H1 (cell line): ENCODE measurements around the gene CDX2. TPM values are rescaled to one million over a fixed set of nuclear protein-coding genes. Genes with fewer than 3 reads are reported as not detected.

Source experiments
- ASH2L ChIP-seq: fragments of 200-600, 300-600 bp; sonication (generic); IDR thresholded peaks from one replicate; pipeline ENCODE4 v1.7.1; 2017; ENCODE audit warnings: low read length
- BRCA1 ChIP-seq: IDR thresholded peaks from 2 replicates; pipeline ENCODE4 v1.6.1; 2012; ENCODE audit warnings: low read depth, low read length, improper control_type of control experiment
- CHD1 ChIP-seq: IDR thresholded peaks from 2 replicates; pipeline ENCODE4 v1.6.1; 2012; ENCODE audit warnings: low read depth, low read length, improper control_type of control experiment
- CHD2 ChIP-seq: IDR thresholded peaks from 2 replicates; pipeline ENCODE4 v1.6.1; 2012; ENCODE audit warnings: low read length, improper control_type of control experiment
- KDM4A ChIP-seq: IDR thresholded peaks from one replicate; pipeline ENCODE4 v1.7.1; 2012; ENCODE audit warnings: low read depth, mild to moderate bottlenecking, moderate library complexity, low read length, inconsistent platforms; ENCODE audit not compliant: severe bottlenecking
- POLR2A ChIP-seq, 2 experiments: IDR thresholded peaks; 1 replicate in 1 of 2; 2 replicates in 1 of 2; pipeline ENCODE4 v1.6.1; 2011; ENCODE audit warnings: low read depth in 2 of 2, low read length in 2 of 2, mild to moderate bottlenecking in 2 of 2; ENCODE audit errors: control extremely low read depth in 1 of 2
- RAD21 ChIP-seq, 2 experiments: IDR thresholded peaks in 1 of 2; conservative IDR thresholded peaks in 1 of 2; 2 replicates each; pipeline ENCODE4 v1.6.1; 2011; ENCODE audit warnings: low read depth in 2 of 2, low read length in 2 of 2, improper control_type of control experiment in 1 of 2, inconsistent platforms in 1 of 2, mild to moderate bottlenecking in 1 of 2, moderate library complexity in 1 of 2
- RNF2 ChIP-seq: fragments of 200-900, 300-1000 bp; sonication (generic); IDR thresholded peaks from 2 replicates; pipeline ENCODE4 v1.7.1; 2016; ENCODE audit warnings: borderline replicate concordance, low read depth, mild to moderate bottlenecking, antibody characterized with exemption, low read length; ENCODE audit not compliant: poor library complexity, severe bottlenecking; ENCODE audit errors: missing control alignments
- SP1 ChIP-seq: IDR thresholded peaks from 2 replicates; pipeline ENCODE4 v1.6.1; 2011; ENCODE audit warnings: low read depth, low read length
- SP4 ChIP-seq: IDR thresholded peaks from 2 replicates; pipeline ENCODE4 v1.6.1; 2012; ENCODE audit warnings: low read length, inconsistent platforms
- TAF7 ChIP-seq: optimal IDR thresholded peaks from 2 replicates; pipeline ENCODE3; 2011; ENCODE audit warnings: low read depth, mild to moderate bottlenecking, inconsistent platforms, low read length, moderate library complexity, borderline replicate concordance
- polyA plus RNA-seq, 7 experiments: library from polyadenylated mRNA; depleted of rRNA in 3 of 7; stranded (reverse) in 5 of 7; unstranded in 2 of 7; fragments of >200 nt in 5 of 7; fragments of 200-250 nt in 2 of 7; gene quantifications; 1 replicate in 5 of 7; 2 replicates in 1 of 7; 4 replicates in 1 of 7; pipeline versions ENCODE4 v1.2.1 to v1.2.3, GENCODE V29; 2011 to 2013; ENCODE audit warnings: missing spikeins in 2 of 7, mixed read lengths in 2 of 7
- total RNA-seq: library from RNA; stranded (reverse); fragmentation: NEBNext Ultra II Directional; extraction: Animal tissue kit (Norgen Biotek cat#: 25700); gene quantifications from 2 replicates; pipeline ENCODE4 v1.2.1, GENCODE V29; 2021
- TF ChIP-seq, protein P1 (sequence below): IDR thresholded peaks from 2 replicates; pipeline ENCODE4 v1.6.1; 2012; ENCODE audit warnings: inconsistent platforms

Gene CDX2
- total and polyA plus RNA-seq, 2 of the 8 experiments (the other 6 are each of a cell fraction or from before 2014, with no cell fraction given): 0.09 TPM; not detected in 1

DNA sequence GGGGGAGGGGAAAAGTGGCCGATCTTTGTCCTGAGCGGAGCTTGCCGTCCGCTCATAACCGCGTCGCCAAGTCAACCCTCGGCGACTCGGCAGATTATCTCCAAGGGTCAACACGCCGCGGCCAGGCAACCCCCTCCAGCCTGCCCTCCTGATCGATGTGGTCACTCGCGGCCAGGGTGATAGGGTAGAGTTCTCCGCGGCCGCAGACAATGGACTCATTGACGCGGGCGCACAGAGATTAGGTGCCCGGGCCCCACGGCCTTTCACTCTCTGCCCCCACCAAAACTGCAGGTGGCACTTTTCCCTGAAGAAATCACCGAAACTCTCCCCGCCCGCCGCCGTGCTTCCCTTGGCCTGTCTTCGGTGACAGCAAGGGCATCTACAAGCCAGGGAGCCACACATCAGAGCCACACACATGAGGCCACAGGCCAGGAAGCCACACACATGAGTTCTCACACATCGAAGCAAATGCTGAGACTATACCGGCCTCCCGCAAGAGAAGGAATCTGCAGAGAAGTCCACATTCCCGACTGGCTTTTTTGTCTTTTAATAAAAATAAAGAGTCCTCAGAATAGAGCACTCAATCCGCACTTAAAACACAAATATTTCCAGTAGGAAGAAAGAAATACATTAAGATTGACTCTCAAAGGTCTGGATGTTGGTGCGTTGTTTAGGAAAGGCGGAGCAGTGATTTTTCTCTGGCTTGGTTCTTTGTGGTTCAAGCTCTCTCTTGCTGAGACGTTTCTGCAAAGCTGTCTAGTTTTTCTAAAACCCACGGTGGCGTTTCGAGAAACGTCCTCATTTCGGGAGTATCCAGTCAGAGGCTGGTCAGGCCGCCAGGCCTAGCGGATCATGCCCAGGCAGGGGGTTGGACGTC lies 50.8 kb downstream of the CDX2 start (continued):
- no peak for TF ChIP-seq CHD1
- no peak for TF ChIP-seq BRCA1
- no peak for TF ChIP-seq RAD21 (IDR thresholded peaks at IDR 0.05 in 1 of 2, conservative IDR thresholded peaks at IDR 0.05 in 1 of 2; ENCODE audit: low read depth in 2 of 2, low read length in 2 of 2)
- no peak for TF ChIP-seq ASH2L
- TF ChIP-seq POLR2A (IDR thresholded peaks at IDR 0.05; ENCODE audit: control extremely low read depth in 1 of 2, low read depth in 2 of 2, low read length in 2 of 2): no peak
- TF ChIP-seq KDM4A: no peak
- no peak for TF ChIP-seq SP4
- TF ChIP-seq, protein P1, sequence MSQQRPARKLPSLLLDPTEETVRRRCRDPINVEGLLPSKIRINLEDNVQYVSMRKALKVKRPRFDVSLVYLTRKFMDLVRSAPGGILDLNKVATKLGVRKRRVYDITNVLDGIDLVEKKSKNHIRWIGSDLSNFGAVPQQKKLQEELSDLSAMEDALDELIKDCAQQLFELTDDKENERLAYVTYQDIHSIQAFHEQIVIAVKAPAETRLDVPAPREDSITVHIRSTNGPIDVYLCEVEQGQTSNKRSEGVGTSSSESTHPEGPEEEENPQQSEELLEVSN: no peak
- no peak for TF ChIP-seq TAF7
- no peak for TF ChIP-seq SP1
- peak; percentile 98 for TF ChIP-seq RNF2
- no peak for TF ChIP-seq CHD2
